ENCODE data around the gene SELENOH. TPM values are rescaled to one million over a fixed set of nuclear protein-coding genes. Genes with fewer than 3 reads are reported as not detected.

The SELENOH gene
- total and polyA plus RNA-seq, 2 of the 8 experiments (the other 6 are each of a cell fraction or from before 2014, with no cell fraction given), result 243 to 264 TPM

- ChIA-PET CTCF (ENCODE audit: partially characterized antibody) (interaction anchor here (0.7 to 9.6 kb wide), 7 partner anchors 10 to 273 kb away, joined by 3 to 86 read pairs (median 6); partner anchors contain the start of gene CTNND1), POLR2A (ENCODE audit: partially characterized antibody) (interaction anchor here (0.6 to 14.4 kb wide), 8 partner anchors 12 to 136 kb away, joined by 3 to 329 read pairs (median 10); partner anchors contain the start of gene CTNND1)
- Histone ChIP-seq H3K23me2 (ENCODE audit: low read depth, low read length) (no peaks in the 10 kb centered on the region; the same call in 1 of the 2 replicates), H3K4me1 (replicated peaks in 1 of 4; ENCODE audit: control insufficient read depth in 3 of 4, insufficient read depth in 4 of 4, low read length in 3 of 4) (peaks cover 21 to 41% (median 31%) of the 10 kb centered on the region in 4 experiments), H2BK15ac (ENCODE audit: low read length) (peak overlapping the region; percentile 1; the same call in 1 of the 2 replicates), H2BK12ac (ENCODE audit: low read depth, low read length) (no peak overlapping the region; the same call in 1 of the 2 replicates), H3K4me2 (ENCODE audit: insufficient read depth in 1 of 2, low read depth in 2 of 2, low read length in 2 of 2) (peak overlapping the region; percentile 37 to 63; a peak in 2 of 4 replicates), H3K9me3 (ENCODE audit: insufficient read depth in 2 of 2, low read depth in 1 of 2, low read length in 1 of 2) (no peaks in the 10 kb centered on the region), H4K5ac (ENCODE audit: insufficient read length, low read depth, low read length) (no peak overlapping the region), H4K8ac (ENCODE audit: extremely low read depth, insufficient read depth, low read length) (no peak overlapping the region), H4K91ac (replicated peaks; ENCODE audit: insufficient read length, low read length) (no peak overlapping the region), H3K27ac (ENCODE audit: low read depth, low read length) (no peak overlapping the region), H2BK20ac (ENCODE audit: low read length) (no peak overlapping the region), H2AFZ (ENCODE audit: low read length) (no peak overlapping the region), H3K56ac (replicated peaks; ENCODE audit: insufficient read length, low read depth, low read length) (no peak overlapping the region), H3K79me2 (ENCODE audit: control insufficient read depth in 1 of 2, insufficient read depth in 2 of 2, low read length in 2 of 2) (peaks cover 43 to 100% of the 10 kb centered on the region in 2 experiments), H3K36me3 (ENCODE audit: control insufficient read depth in 2 of 4, insufficient read depth in 4 of 4, low read length in 3 of 4) (no peaks in the 10 kb centered on the region), H4K20me1 (replicated peaks in 1 of 2; ENCODE audit: control insufficient read depth in 1 of 2, insufficient read depth in 2 of 2, low read length in 2 of 2) (peaks cover 5 to 23% of the 10 kb centered on the region in 2 experiments), H3K4me3 (ENCODE audit: extremely low read depth in 1 of 4, insufficient read depth in 2 of 4, low read depth in 3 of 4, low read length in 4 of 4) (peak overlapping the region in 1 of 4 experiments; percentile 11; a peak in 2 of 8 replicates), H3K27me3 (replicated peaks in 1 of 4; ENCODE audit: control insufficient read depth in 3 of 4, extremely low read depth in 1 of 4, insufficient read depth in 3 of 4, low read length in 3 of 4) (no peaks in the 10 kb centered on the region), H3K79me1 (ENCODE audit: low read depth, low read length) (peaks cover 8% of the 10 kb centered on the region), H3K18ac (ENCODE audit: extremely low read depth, low read length) (no peak overlapping the region), H2BK120ac (replicated peaks; ENCODE audit: low read depth, low read length) (no peak overlapping the region), H3K9ac (replicated peaks in 1 of 4; ENCODE audit: extremely low read depth in 1 of 4, low read depth in 3 of 4, low read length in 3 of 4) (no peak overlapping the region), H3K14ac (ENCODE audit: insufficient read length) (no peak overlapping the region), H3K4ac (replicated peaks; ENCODE audit: insufficient read length, low read depth, low read length) (no peak overlapping the region), H2BK5ac (ENCODE audit: low read depth, low read length) (no peak overlapping the region), H2AK5ac (ENCODE audit: low read depth, low read length) (0 out of 2 replicates have a peak overlapping the region, but pooled peaks have one; percentile 25), H3K23ac (ENCODE audit: insufficient read length) (no peak overlapping the region)
- TF ChIP-seq E2F6 (IDR thresholded peaks at IDR 0.05) (no peak), CREB1 (IDR thresholded peaks at IDR 0.05) (no peak), SP2 (IDR thresholded peaks at IDR 0.05; ENCODE audit: low read length) (no peak), GABPA (IDR thresholded peaks at IDR 0.05; ENCODE audit: borderline replicate concordance, insufficient read depth, low read length) (no peak), TAF7 (optimal IDR thresholded peaks at IDR 0.05; ENCODE audit: borderline replicate concordance, low read depth, low read length) (no peak), SIX5 (IDR thresholded peaks at IDR 0.05; ENCODE audit: low read depth, low read length) (no peak), BRCA1 (IDR thresholded peaks at IDR 0.05; ENCODE audit: low read depth, low read length) (no peak), RNF2 (IDR thresholded peaks at IDR 0.05; ENCODE audit: borderline replicate concordance, low read depth, low read length, missing control alignments, poor library complexity, severe bottlenecking) (no peak), CBX5 (IDR thresholded peaks at IDR 0.05; ENCODE audit: low read depth, low read length) (no peak)
- DNase-seq (ENCODE audit: low read depth in 1 of 2, low spot score in 2 of 2) (no peak), FAIRE-seq (no peak)
- WGBS, 2 experiments (ENCODE audit: extremely low coverage in 1 of 2, insufficient coverage in 1 of 2, insufficient read length in 1 of 2, insufficient replicate concordance in 2 of 2, low coverage in 1 of 2, low lambda C conversion rate in 2 of 2, missing lambda C conversion rate in 1 of 2), result 76% methylated on average over 5 of the region's 5 CpGs; no CpG with 5 or more reads in 1 of the 2 experiments
Measured at GRCh38 chr11:57775491-57775890, 34.2 kb downstream of the SELENOH start.
